Osteoblast (primary cell): ENCODE results near the gene NFATC1. TPM values are rescaled to one million over a fixed set of nuclear protein-coding genes. Genes with fewer than 3 reads are reported as not detected.
A peak's percentile ranks its signal among the peaks of the same experiment; 100 is the strongest.

ENCODE experiments used
- DNase-seq: peaks from one replicate; pipeline ENCODE4 v3.0.0; 2011; ENCODE audit warnings: low spot score, mixed read lengths; ENCODE audit not compliant: insufficient read length; ENCODE audit errors: missing footprints
- H2AFZ ChIP-seq: 2 replicates; pipeline ENCODE4 v1.6.0; 2011; ENCODE audit warnings: mild to moderate bottlenecking, low read length
- H3K27ac ChIP-seq: 2 replicates; pipeline ENCODE4 v1.5.1; 2011; ENCODE audit warnings: mild to moderate bottlenecking, low read depth, low read length, moderate library complexity
- H3K27me3 ChIP-seq: 2 replicates; pipeline ENCODE4 v1.6.0; 2012; ENCODE audit warnings: mild to moderate bottlenecking, control low read depth, inconsistent platforms, low read length, moderate library complexity; ENCODE audit not compliant: insufficient read depth
- H3K36me3 ChIP-seq: 2 replicates; pipeline ENCODE4 v1.5.1; 2011; ENCODE audit warnings: mild to moderate bottlenecking, low read length, control low read depth, moderate library complexity; ENCODE audit not compliant: insufficient read depth
- H3K4me1 ChIP-seq: 2 replicates; pipeline ENCODE4 v1.5.1; 2011; ENCODE audit warnings: mild to moderate bottlenecking, low read length, control low read depth, moderate library complexity; ENCODE audit not compliant: insufficient read depth
- H3K4me2 ChIP-seq: 2 replicates; pipeline ENCODE4 v1.6.0; 2011; ENCODE audit warnings: mild to moderate bottlenecking, low read length; ENCODE audit not compliant: insufficient read depth
- H3K4me3 ChIP-seq: fragments of 200-600 bp; sonication (generic); 3 replicates; pipeline ENCODE4 v1.5.1; 2012; ENCODE audit warnings: mild to moderate bottlenecking, low read length, inconsistent platforms; ENCODE audit not compliant: insufficient read depth
- H3K79me2 ChIP-seq: 2 replicates; pipeline ENCODE4 v1.6.0; 2012; ENCODE audit warnings: mild to moderate bottlenecking, low read length, control low read depth, inconsistent platforms; ENCODE audit not compliant: insufficient read depth
- H3K9me3 ChIP-seq: 2 replicates; pipeline ENCODE4 v1.5.1; 2011; ENCODE audit warnings: low read depth, low read length, control low read depth
- H4K20me1 ChIP-seq: 2 replicates; pipeline ENCODE4 v1.6.0; 2012; ENCODE audit warnings: mild to moderate bottlenecking, low read length, control low read depth; ENCODE audit not compliant: insufficient read depth
- CTCF ChIP-seq: IDR thresholded peaks from 2 replicates; pipeline ENCODE4 v1.5.1; 2011; ENCODE audit warnings: mild to moderate bottlenecking, low read depth, low read length, moderate library complexity; ENCODE audit errors: extremely low read depth
- total RNA-seq: library from RNA; depleted of rRNA; stranded (reverse); fragments of >200 nt; gene quantifications from 2 replicates; pipeline ENCODE4 v1.2.3, GENCODE V29; 2012

Gene NFATC1
- total RNA-seq, 1 donor = 6.2 TPM

GRCh38 chr18:79452991-79453645 is 57.4 kb downstream of the NFATC1 start:
- Histone ChIP-seq H3K27me3 (no peaks in the 10 kb centered on the region), H2AFZ (no peak overlapping the region), H4K20me1 (no peaks in the 10 kb centered on the region), H3K4me1 (no peaks in the 10 kb centered on the region), H3K4me3 (no peak overlapping the region), H3K36me3 (no peaks in the 10 kb centered on the region), H3K27ac (no peak overlapping the region), H3K4me2 (no peak overlapping the region), H3K9me3 (no peaks in the 10 kb centered on the region), H3K79me2 (no peaks in the 10 kb centered on the region)
- peak; percentile 86 for DNase-seq
- TF ChIP-seq CTCF = no peak

GRCh38 chr18:79453816-79454735 is 58.3 kb downstream of the NFATC1 start:
- Histone ChIP-seq H3K9me3 (no peaks in the 10 kb centered on the region), H3K36me3 (no peaks in the 10 kb centered on the region), H4K20me1 (peaks cover 3% of the 10 kb centered on the region), H3K79me2 (no peaks in the 10 kb centered on the region), H3K27me3 (no peaks in the 10 kb centered on the region), H3K4me2 (no peak overlapping the region), H2AFZ (no peak overlapping the region), H3K4me3 (no peak overlapping the region), H3K27ac (no peak overlapping the region), H3K4me1 (peaks cover 5% of the 10 kb centered on the region)
- DNase-seq = peak; percentile 85
- no peak for TF ChIP-seq CTCF

- peaks cover 4% of the 10 kb centered on the region for H4K20me1 ChIP-seq
- H3K4me2 ChIP-seq = no peak overlapping the region
- no peak for DNase-seq
- H3K4me3 ChIP-seq = no peak overlapping the region
- H2AFZ ChIP-seq = no peak overlapping the region
- H3K4me1 ChIP-seq = peaks cover 8% of the 10 kb centered on the region
- H3K9me3 ChIP-seq = no peaks in the 10 kb centered on the region
- H3K27ac ChIP-seq = no peak overlapping the region
- H3K79me2 ChIP-seq = no peaks in the 10 kb centered on the region
- H3K27me3 ChIP-seq = no peaks in the 10 kb centered on the region
- TF ChIP-seq CTCF = no peak
- no peaks in the 10 kb centered on the region for H3K36me3 ChIP-seq
These were observed 59.5 kb downstream of the NFATC1 start for GRCh38 chr18:79455261-79455660.
